PC-3 (cell line): ENCODE measurements around the gene BRD9. TPM values are rescaled to one million over a fixed set of nuclear protein-coding genes. Genes with fewer than 3 reads are reported as not detected.

ENCODE experiments used
- ATAC-seq: fragments of 200-7000 bp; cut with Tn5 transposase; 2 replicates; pipeline ENCODE4 v1.9.1; 2020; ENCODE audit warnings: mild to moderate bottlenecking, moderate library complexity
- BruUV-seq: library from RNA; stranded (reverse); fragments of 400-500 nt; replicated peaks from 2 replicates; lab custom pipeline; 2021; lab: Mats Ljungman, UMichigan
- CTCF ChIA-PET: fragments of 300-600 bp; sonication (Branson Sonifier 250); formaldehyde crosslinking; loops from one replicate; lab custom pipeline; 2022; ENCODE audit warnings: antibody characterized with exemption; lab: Charles Lee
- POLR2A ChIA-PET: fragments of 300-600 bp; sonication (Branson Sonifier 250); formaldehyde crosslinking; loops from one replicate; lab custom pipeline; 2022; ENCODE audit warnings: antibody characterized with exemption; ENCODE audit not compliant: unreplicated experiment; lab: Charles Lee
- DNase-seq: peaks from one replicate; pipeline ENCODE4 v3.0.0-alpha.2; 2015
- H2AFZ ChIP-seq: fragments of 300-600 bp; sonication (generic); 2 replicates; pipeline ENCODE4 v1.6.0; 2016; ENCODE audit warnings: antibody characterized with exemption, low read length
- H3F3A ChIP-seq: fragments of 300-600 bp; sonication (generic); one replicate; pipeline ENCODE4 v1.6.0; 2017; ENCODE audit warnings: antibody characterized with exemption, low read length, control low read depth, mild to moderate bottlenecking; ENCODE audit not compliant: unreplicated experiment
- H3K27ac ChIP-seq: fragments of 300-600 bp; sonication (generic); 2 replicates; pipeline ENCODE4 v1.5.1; 2016; ENCODE audit warnings: mild to moderate bottlenecking, low read length
- H3K27me3 ChIP-seq: fragments of 300-600 bp; sonication (generic); 2 replicates; pipeline ENCODE4 v1.6.1; 2016; ENCODE audit warnings: low read length, mixed read lengths
- H3K36me3 ChIP-seq: fragments of 300-600 bp; sonication (generic); 2 replicates; pipeline ENCODE4 v1.6.1; 2016; ENCODE audit warnings: low read depth, mixed run types, low read length, mixed read lengths
- H3K4me1 ChIP-seq: fragments of 300-600 bp; sonication (generic); 2 replicates; pipeline ENCODE4 v1.5.1; 2016; ENCODE audit warnings: low read length; ENCODE audit not compliant: insufficient read depth
- H3K4me2 ChIP-seq: fragments of 300-600 bp; sonication (generic); 2 replicates; pipeline ENCODE4 v1.6.0; 2016; ENCODE audit warnings: low read length
- H3K4me3 ChIP-seq: fragments of 300-600 bp; sonication (generic); 2 replicates; pipeline ENCODE4 v1.5.1; 2016; ENCODE audit warnings: mild to moderate bottlenecking, low read length, mixed read lengths
- H3K79me2 ChIP-seq: fragments of 300-600 bp; sonication (generic); 2 replicates; pipeline ENCODE4 v1.6.1; 2017; ENCODE audit warnings: low read length, mixed read lengths
- H3K9ac ChIP-seq: fragments of 300-600 bp; sonication (generic); 2 replicates; pipeline ENCODE4 v1.6.0; 2016; ENCODE audit warnings: mild to moderate bottlenecking, low read length
- H3K9me2 ChIP-seq: fragments of 300-600 bp; sonication (generic); replicated peaks from 2 replicates; pipeline ENCODE4 v1.6.1; 2016; ENCODE audit warnings: mixed run types, low read length, mixed read lengths
- H3K9me3 ChIP-seq: fragments of 300-600 bp; sonication (generic); 2 replicates; pipeline ENCODE4 v1.6.1; 2016; ENCODE audit warnings: low read length, mixed read lengths
- H4K20me1 ChIP-seq: fragments of 300-600 bp; sonication (generic); 2 replicates; pipeline ENCODE4 v1.6.1; 2016; ENCODE audit warnings: low read length, mixed read lengths
- CTCF ChIP-seq: fragments of 300-600 bp; sonication (generic); conservative IDR thresholded peaks from 2 replicates; pipeline ENCODE4 v1.5.1; 2017; ENCODE audit warnings: antibody characterized with exemption, low read depth, mild to moderate bottlenecking, low read length
- EZH2 ChIP-seq: fragments of 300-600 bp; sonication (generic); IDR thresholded peaks from one replicate; pipeline ENCODE4 v1.6.1; 2017; ENCODE audit warnings: antibody characterized with exemption, mild to moderate bottlenecking, low read length; ENCODE audit not compliant: unreplicated experiment
- EZH2phosphoT487 ChIP-seq: fragments of 300-600 bp; sonication (generic); IDR thresholded peaks from 2 replicates; pipeline ENCODE4 v1.6.1; 2018; ENCODE audit warnings: mild to moderate bottlenecking, antibody characterized with exemption, low read length, borderline replicate concordance
- intact Hi-C: fragments of 100-400 bp; cut with micrococcal nuclease; formaldehyde crosslinking; loops from 2 replicates; pipeline ENCODE4 v1.9.0; 2023
- total RNA-seq: library from RNA; depleted of rRNA; stranded (reverse); fragments of >200 nt; gene quantifications from 2 replicates; pipeline ENCODE4 v1.2.3, GENCODE V29; 2014

BRD9 gene
- total RNA-seq, 1 experiment from 2014 or later = 50.4 TPM

DNA sequence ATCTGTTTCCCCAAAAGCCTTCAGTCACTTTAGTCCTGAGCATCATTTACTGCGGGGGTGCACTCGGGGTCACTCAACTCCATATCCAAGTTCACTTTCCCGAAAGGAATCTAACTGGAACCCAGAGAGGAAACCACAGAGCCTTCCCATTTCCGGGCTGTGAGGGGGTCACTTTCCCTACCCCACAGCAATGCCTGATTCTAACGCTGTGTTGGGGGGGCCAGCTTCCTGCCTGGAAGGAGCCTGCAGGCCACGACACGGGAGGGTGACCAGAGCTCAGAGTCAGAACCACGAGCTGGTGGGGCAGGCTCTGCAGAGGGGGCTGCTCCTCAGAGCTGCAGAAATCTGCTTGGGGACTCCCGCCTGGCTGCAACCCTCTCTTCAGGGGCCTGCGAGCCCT lies 20.3 kb downstream of the BRD9 start:
- no peak for DNase-seq
- POLR2A ChIA-PET = no interaction called here
- Histone ChIP-seq H3K36me3 (peaks cover 86% of the 10 kb centered on the region), H3K9me3 (no peaks in the 10 kb centered on the region), H4K20me1 (no peaks in the 10 kb centered on the region), H3K4me1 (no peaks in the 10 kb centered on the region), H3K9ac (no peak overlapping the region), H3K9me2 (no peaks in the 10 kb centered on the region), H3K4me2 (no peak overlapping the region), H2AFZ (no peak overlapping the region), H3K79me2 (no peaks in the 10 kb centered on the region), H3K27ac (no peak overlapping the region), H3K4me3 (no peak overlapping the region), H3K27me3 (no peaks in the 10 kb centered on the region), H3F3A (no peaks in the 10 kb centered on the region)
- CTCF ChIA-PET = no interaction called here
- intact Hi-C loops = no loop called here
- TF ChIP-seq EZH2phosphoT487 = no peak
- TF ChIP-seq CTCF = no peak
- TF ChIP-seq EZH2 = no peak
- BruUV-seq = no TSS peak
- ATAC-seq = no peak

DNA sequence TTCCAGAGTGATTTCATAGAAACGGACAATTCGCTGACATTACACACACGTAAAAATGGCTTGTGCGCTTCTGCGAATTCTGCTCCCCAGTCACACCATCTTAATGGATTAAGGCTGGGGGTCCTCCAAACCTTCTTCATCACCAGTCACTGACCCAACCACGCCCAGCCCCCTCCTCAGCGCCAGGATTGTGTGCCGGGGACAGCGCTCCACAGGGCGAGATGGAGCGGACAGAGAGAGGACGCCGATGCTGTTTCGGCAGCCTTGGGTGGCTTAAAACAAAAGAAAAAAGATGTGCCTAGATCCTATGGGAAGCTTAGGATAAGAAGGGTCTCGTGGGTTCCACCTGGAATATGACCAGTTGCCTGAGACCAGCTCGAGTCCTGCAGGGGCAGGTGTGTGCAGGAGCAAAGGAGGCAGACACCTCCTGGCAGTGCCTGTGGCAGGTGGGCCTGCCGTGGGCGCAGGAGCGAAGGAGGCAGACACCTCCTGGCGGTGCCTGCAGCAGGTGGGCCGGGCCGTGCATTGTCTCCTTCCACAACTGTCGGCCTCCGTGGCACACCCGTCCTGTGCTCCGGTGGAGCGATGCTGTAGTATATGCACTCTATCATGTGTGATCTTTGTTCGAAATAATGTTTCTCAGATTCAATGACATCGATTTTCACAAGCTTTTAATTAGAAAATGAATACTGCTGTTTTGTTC lies 20.9 kb downstream of the BRD9 start:
- no peak for ATAC-seq
- Histone ChIP-seq H3K79me2 (no peaks in the 10 kb centered on the region), H3K4me1 (no peaks in the 10 kb centered on the region), H3K9ac (no peak overlapping the region), H3K27me3 (no peaks in the 10 kb centered on the region), H3K4me2 (no peak overlapping the region), H4K20me1 (no peaks in the 10 kb centered on the region), H3F3A (no peaks in the 10 kb centered on the region), H3K4me3 (no peak overlapping the region), H2AFZ (no peak overlapping the region), H3K9me2 (no peaks in the 10 kb centered on the region), H3K9me3 (no peaks in the 10 kb centered on the region), H3K36me3 (peaks cover 85% of the 10 kb centered on the region), H3K27ac (no peak overlapping the region)
- DNase-seq = no peak
- intact Hi-C loops = no loop called here
- TF ChIP-seq EZH2phosphoT487 = no peak
- no peak for TF ChIP-seq EZH2
- no peak for TF ChIP-seq CTCF
- no TSS peak for BruUV-seq
- POLR2A ChIA-PET = no interaction called here
- CTCF ChIA-PET = no interaction called here

- no peak for ATAC-seq
- ChIA-PET CTCF (no interaction called here), POLR2A (no interaction called here)
- BruUV-seq = no TSS peak
- no peaks in the 10 kb centered on the region for H3K9me2 ChIP-seq
- no peaks in the 10 kb centered on the region for H3F3A ChIP-seq
- no peak overlapping the region for H3K27ac ChIP-seq
- H3K4me3 ChIP-seq = no peak overlapping the region
- H3K9ac ChIP-seq = no peak overlapping the region
- H3K4me1 ChIP-seq = no peaks in the 10 kb centered on the region
- H3K9me3 ChIP-seq = no peaks in the 10 kb centered on the region
- TF ChIP-seq CTCF = no peak
- no peak for TF ChIP-seq EZH2
- TF ChIP-seq EZH2phosphoT487 = no peak
- intact Hi-C loops = no loop called here
- no peak overlapping the region for H2AFZ ChIP-seq
- H3K36me3 ChIP-seq = peaks cover 79% of the 10 kb centered on the region
- DNase-seq = no peak
- no peaks in the 10 kb centered on the region for H4K20me1 ChIP-seq
- H3K79me2 ChIP-seq = no peaks in the 10 kb centered on the region
- no peak overlapping the region for H3K4me2 ChIP-seq
- no peaks in the 10 kb centered on the region for H3K27me3 ChIP-seq
These were observed 21.6 kb downstream of the BRD9 start for GRCh38 chr5:870956-871355.
